Stomach (tissue), 9 donors: ENCODE results near the gene SNTG2. TPM values are rescaled to one million over a fixed set of nuclear protein-coding genes. Genes with fewer than 3 reads are reported as not detected.
A peak's percentile ranks its signal among the peaks of the same experiment; 100 is the strongest.

Experiments used
- DNase-seq, 2 donors: peaks; one replicate each; pipeline versions ENCODE4 v3.0.0 to v3.0.0-alpha.2; 2013 to 2019
- H3K27ac ChIP-seq, 5 donors: fragments of 200-600 bp in 4 of 5; sonication (generic) in 4 of 5; one replicate each; pipeline ENCODE4 v1.5.1; 2013 to 2019; ENCODE audit warnings: mild to moderate bottlenecking in 1 of 5, moderate library complexity in 1 of 5
- H3K27me3 ChIP-seq, 3 donors: fragments of 200-600 bp; sonication (generic); one replicate each; pipeline ENCODE4 v1.5.1; 2017 to 2019; ENCODE audit warnings: mixed run types in 1 of 3
- H3K36me3 ChIP-seq, 4 donors: fragments of 200-600 bp; sonication (generic); 1 replicate in 3 of 4; 2 replicates in 1 of 4; pipeline ENCODE4 v1.5.1; 2016 to 2019
- H3K4me1 ChIP-seq, 4 donors: fragments of 200-600 bp; sonication (generic); one replicate each; pipeline ENCODE4 v1.5.1; 2016 to 2019
- H3K4me3 ChIP-seq, 4 donors: fragments of 200-600 bp; sonication (generic) in 3 of 4; one replicate each; pipeline ENCODE4 v1.5.1; 2016 to 2019; ENCODE audit warnings: mild to moderate bottlenecking in 1 of 4
- H3K9me3 ChIP-seq, 4 donors: fragments of 200-600 bp; sonication (generic); one replicate each; pipeline ENCODE4 v1.5.1; 2016 to 2019
- EP300 ChIP-seq: sonication (generic); formaldehyde crosslinking; IDR thresholded peaks from one replicate; pipeline ENCODE4 v1.6.1; 2017; ENCODE audit warnings: antibody characterized with exemption
- POLR2A ChIP-seq, 4 donors: fragments of 450-650 bp; IDR thresholded peaks; one replicate each; pipeline ENCODE4 v1.6.1; 2016; ENCODE audit warnings: antibody characterized with exemption in 4 of 4, control low read depth in 2 of 4, mild to moderate bottlenecking in 1 of 4, moderate library complexity in 1 of 4
- POLR2AphosphoS5 ChIP-seq, 3 donors: sonication (generic); formaldehyde crosslinking; IDR thresholded peaks; one replicate each; pipeline ENCODE4 v1.6.1; 2016; ENCODE audit warnings: antibody characterized with exemption in 3 of 3
- WGBS, 5 donors: extraction: QIAGEN DNeasy Blood & Tissue Kit in 3 of 5; methylation state at CpG; one replicate each; pipeline versions ENCODE4 v1.1.5 to v1.1.7; 2013 to 2018; 5-methylcytosine and 5-hydroxymethylcytosine counted together
- intact Hi-C: fragments of 100-400 bp; cut with DNase I; formaldehyde crosslinking; loops from one replicate; pipeline ENCODE4 v1.15.1; 2023; ENCODE audit warnings: low total_unique reads
- polyA plus RNA-seq, 3 donors: library from polyadenylated mRNA; stranded (reverse); fragments of 200-250 nt; gene quantifications; one replicate each; pipeline ENCODE4 v1.2.3, GENCODE V29; 2013
- total RNA-seq, 5 donors: library from RNA; depleted of rRNA; stranded (reverse); fragments of >200 nt; gene quantifications; one replicate each; pipeline versions ENCODE4 v1.1.0 to v1.2.3, GENCODE V29; 2014 to 2016
- TF ChIP-seq, protein P1 (sequence below), 7 experiments: fragments of 450-650 bp in 4 of 7; fragments of 200-600 bp in 3 of 7; sonication (generic) in 3 of 7; IDR thresholded peaks; one replicate each; pipeline ENCODE4 v1.5.1; 2016 to 2019; ENCODE audit warnings: antibody characterized with exemption in 7 of 7, control low read depth in 2 of 7, mild to moderate bottlenecking in 1 of 7
- donor health status: healthy with polysubstance abuse.
- donor health status: Bipolar disorder and iron deficiency.
- donor health status: healthy.

SNTG2 gene
- total and polyA plus RNA-seq, 8 donors = 0.68 to 19.6 (median 5.3) TPM; not detected in 1

- WGBS, 5 donors = 85 to 94% (median 91%) methylated on average over 8 to 12 of the region's 12 CpGs
- intact Hi-C loops = no loop called here
- no peak for DNase-seq
Measured at GRCh38 chr2:1403565-1403964, 452.9 kb downstream of the SNTG2 start.

GRCh38 chr2:1405124-1405523 lies 454.5 kb downstream of the SNTG2 start:
- DNase-seq = no peak
- no peaks in the 10 kb centered on the region for H3K4me1 ChIP-seq
- no peak overlapping the region for H3K4me3 ChIP-seq
- no peak overlapping the region for H3K27ac ChIP-seq
- no peaks in the 10 kb centered on the region for H3K27me3 ChIP-seq
- H3K9me3 ChIP-seq = no peaks in the 10 kb centered on the region
- WGBS, 5 donors = 73 to 87% (median 80%) methylated on average over 1 of the region's 1 CpG
- TF ChIP-seq, protein P1, sequence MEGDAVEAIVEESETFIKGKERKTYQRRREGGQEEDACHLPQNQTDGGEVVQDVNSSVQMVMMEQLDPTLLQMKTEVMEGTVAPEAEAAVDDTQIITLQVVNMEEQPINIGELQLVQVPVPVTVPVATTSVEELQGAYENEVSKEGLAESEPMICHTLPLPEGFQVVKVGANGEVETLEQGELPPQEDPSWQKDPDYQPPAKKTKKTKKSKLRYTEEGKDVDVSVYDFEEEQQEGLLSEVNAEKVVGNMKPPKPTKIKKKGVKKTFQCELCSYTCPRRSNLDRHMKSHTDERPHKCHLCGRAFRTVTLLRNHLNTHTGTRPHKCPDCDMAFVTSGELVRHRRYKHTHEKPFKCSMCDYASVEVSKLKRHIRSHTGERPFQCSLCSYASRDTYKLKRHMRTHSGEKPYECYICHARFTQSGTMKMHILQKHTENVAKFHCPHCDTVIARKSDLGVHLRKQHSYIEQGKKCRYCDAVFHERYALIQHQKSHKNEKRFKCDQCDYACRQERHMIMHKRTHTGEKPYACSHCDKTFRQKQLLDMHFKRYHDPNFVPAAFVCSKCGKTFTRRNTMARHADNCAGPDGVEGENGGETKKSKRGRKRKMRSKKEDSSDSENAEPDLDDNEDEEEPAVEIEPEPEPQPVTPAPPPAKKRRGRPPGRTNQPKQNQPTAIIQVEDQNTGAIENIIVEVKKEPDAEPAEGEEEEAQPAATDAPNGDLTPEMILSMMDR (IDR thresholded peaks at IDR 0.05) = peak in 1 of 7 experiments; percentile 4
- TF ChIP-seq POLR2A (IDR thresholded peaks at IDR 0.05) = no peak
- no peaks in the 10 kb centered on the region for H3K36me3 ChIP-seq
- intact Hi-C loops = no loop called here

More at GRCh38 chr2:1403565-1403964, 452.9 kb downstream of the SNTG2 start:
- H3K4me3 ChIP-seq = no peak overlapping the region
- H3K27ac ChIP-seq = no peak overlapping the region
- no peaks in the 10 kb centered on the region for H3K4me1 ChIP-seq
- H3K36me3 ChIP-seq = no peaks in the 10 kb centered on the region
- H3K27me3 ChIP-seq = peaks cover 0 to 6% (median 0%) of the 10 kb centered on the region in 3 donors
- no peaks in the 10 kb centered on the region for H3K9me3 ChIP-seq
- TF ChIP-seq EP300 (no peak), POLR2A (IDR thresholded peaks at IDR 0.05) (no peak), POLR2AphosphoS5 (IDR thresholded peaks at IDR 0.05) (no peak)
- TF ChIP-seq, protein P1 (IDR thresholded peaks at IDR 0.05) = no peak

- Histone ChIP-seq H3K27ac (no peak overlapping the region), H3K4me1 (no peaks in the 10 kb centered on the region)
Measured at GRCh38 chr2:1405967-1406366, 455.3 kb downstream of the SNTG2 start.

GRCh38 chr2:1406434-1406833 lies 455.8 kb downstream of the SNTG2 start:
- Histone ChIP-seq H3K36me3 (no peaks in the 10 kb centered on the region), H3K27me3 (no peaks in the 10 kb centered on the region), H3K4me3 (no peak overlapping the region), H3K4me1 (no peaks in the 10 kb centered on the region), H3K27ac (no peak overlapping the region), H3K9me3 (no peaks in the 10 kb centered on the region)
- WGBS, 5 donors = 59 to 83% (median 79%) methylated on average over 2 of the region's 2 CpGs
- no peak for DNase-seq
- intact Hi-C loops = no loop called here
- TF ChIP-seq, protein P1 (IDR thresholded peaks at IDR 0.05) = no peak
- TF ChIP-seq POLR2A (IDR thresholded peaks at IDR 0.05) = no peak
- no peak for TF ChIP-seq EP300
- no peak for TF ChIP-seq POLR2AphosphoS5 (IDR thresholded peaks at IDR 0.05)

More at GRCh38 chr2:1405967-1406366, 455.3 kb downstream of the SNTG2 start:
- intact Hi-C loops = no loop called here
- no peak for DNase-seq
- Histone ChIP-seq H3K36me3 (no peaks in the 10 kb centered on the region), H3K27me3 (no peaks in the 10 kb centered on the region), H3K9me3 (no peaks in the 10 kb centered on the region), H3K4me3 (no peak overlapping the region)
- 58 to 71% (median 67%) methylated on average over 3 of the region's 3 CpGs for WGBS, 5 donors
- no peak for TF ChIP-seq EP300
- TF ChIP-seq POLR2AphosphoS5 (IDR thresholded peaks at IDR 0.05) = no peak
- TF ChIP-seq, protein P1 (IDR thresholded peaks at IDR 0.05) = no peak
- TF ChIP-seq POLR2A (IDR thresholded peaks at IDR 0.05) = no peak
